GM13976 (cell line): Measurements from ENCODE around the gene TSEN2.

Experiments
- DNase-seq: peaks from one replicate; pipeline ENCODE4 v3.0.0; 2012; ENCODE audit warnings: low spot score
- in situ Hi-C: fragments of 300-500 bp; cut with MboI; formaldehyde crosslinking; loops from one replicate; pipeline ENCODE4 v1.12.0; 2022; ENCODE audit warnings: low sequenced_read_pairs, mixed read lengths, inconsistent platforms; ENCODE audit not compliant: unreplicated experiment
- TF ChIP-seq, protein P1 (sequence below): IDR thresholded peaks from 2 replicates; pipeline ENCODE4 v1.5.1; 2012; ENCODE audit warnings: borderline replicate concordance, mild to moderate bottlenecking; ENCODE audit not compliant: insufficient read depth; ENCODE audit errors: extremely low read depth, missing control alignments, control extremely low read depth

TSEN2 gene

GRCh38 chr3:12578742-12579141 is 94.5 kb downstream of the TSEN2 start:
- TF ChIP-seq, protein P1, sequence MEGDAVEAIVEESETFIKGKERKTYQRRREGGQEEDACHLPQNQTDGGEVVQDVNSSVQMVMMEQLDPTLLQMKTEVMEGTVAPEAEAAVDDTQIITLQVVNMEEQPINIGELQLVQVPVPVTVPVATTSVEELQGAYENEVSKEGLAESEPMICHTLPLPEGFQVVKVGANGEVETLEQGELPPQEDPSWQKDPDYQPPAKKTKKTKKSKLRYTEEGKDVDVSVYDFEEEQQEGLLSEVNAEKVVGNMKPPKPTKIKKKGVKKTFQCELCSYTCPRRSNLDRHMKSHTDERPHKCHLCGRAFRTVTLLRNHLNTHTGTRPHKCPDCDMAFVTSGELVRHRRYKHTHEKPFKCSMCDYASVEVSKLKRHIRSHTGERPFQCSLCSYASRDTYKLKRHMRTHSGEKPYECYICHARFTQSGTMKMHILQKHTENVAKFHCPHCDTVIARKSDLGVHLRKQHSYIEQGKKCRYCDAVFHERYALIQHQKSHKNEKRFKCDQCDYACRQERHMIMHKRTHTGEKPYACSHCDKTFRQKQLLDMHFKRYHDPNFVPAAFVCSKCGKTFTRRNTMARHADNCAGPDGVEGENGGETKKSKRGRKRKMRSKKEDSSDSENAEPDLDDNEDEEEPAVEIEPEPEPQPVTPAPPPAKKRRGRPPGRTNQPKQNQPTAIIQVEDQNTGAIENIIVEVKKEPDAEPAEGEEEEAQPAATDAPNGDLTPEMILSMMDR, result no peak
- in situ Hi-C loops, result no loop called here

DNA sequence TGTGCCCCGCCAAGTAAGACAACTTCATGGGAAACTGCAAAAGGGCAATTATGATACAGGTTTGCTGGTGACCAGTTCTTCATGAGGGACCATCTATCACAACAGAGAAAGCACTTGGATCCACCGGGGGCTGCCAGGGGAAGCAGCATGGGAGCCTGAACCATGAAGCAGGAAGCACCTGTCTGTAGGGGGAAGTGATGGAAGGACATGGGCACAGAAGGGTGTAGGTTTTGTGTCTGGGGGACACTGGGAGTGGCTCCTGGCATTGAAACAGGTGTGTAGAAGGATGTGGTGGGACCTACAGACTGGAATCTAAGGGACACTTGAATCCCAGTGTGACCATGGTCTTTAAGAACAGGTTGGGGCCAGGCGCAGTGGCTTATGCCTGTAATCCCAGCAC is 95.2 kb downstream of the TSEN2 start:
- in situ Hi-C loops, result no loop called here
- TF ChIP-seq, protein P1, result no peak

More at GRCh38 chr3:12578742-12579141, 94.5 kb downstream of the TSEN2 start:
- DNase-seq, result no peak

DNA sequence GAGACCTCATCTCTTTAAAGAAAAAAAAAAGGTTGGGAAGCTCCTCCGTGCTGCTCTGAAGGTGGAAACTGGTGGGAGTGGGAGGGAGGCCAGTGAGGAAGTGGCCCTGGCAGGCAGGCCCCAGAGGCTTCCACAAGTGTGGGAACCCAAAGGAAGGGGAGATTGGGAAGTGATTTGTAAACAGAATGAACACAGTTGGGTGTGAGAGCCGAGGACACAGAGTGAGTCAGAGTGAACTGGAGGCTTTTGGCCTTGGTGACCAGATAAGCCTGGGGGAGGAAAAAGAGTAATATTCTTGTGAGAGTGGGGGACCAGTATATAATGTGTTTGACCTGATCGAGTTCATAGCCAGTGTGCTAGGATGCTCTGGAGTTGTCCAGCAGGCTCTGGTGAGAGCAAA is 95.6 kb downstream of the TSEN2 start:
- in situ Hi-C loops, result no loop called here
- TF ChIP-seq, protein P1, result no peak
- DNase-seq, result no peak

More for the DNA sequence above, 95.2 kb downstream of the TSEN2 start:
- DNase-seq, result no peak

GRCh38 chr3:12582730-12583129 is 98.5 kb downstream of the TSEN2 start:
- no peak for DNase-seq
- in situ Hi-C loops, result no loop called here
- TF ChIP-seq, protein P1, result no peak
